ENCODE results near the gene PAK4. TPM values are rescaled to one million over a fixed set of nuclear protein-coding genes. Genes with fewer than 3 reads are reported as not detected.
A peak's percentile ranks its signal among the peaks of the same experiment; 100 is the strongest.
"Not testable (repeated sequence)": the region's sequence is repeated elsewhere in the genome, so short reads cannot be mapped to it uniquely, and the experiment has no call there.

The PAK4 gene
- polyA plus RNA-seq (ENCODE audit: insufficient read length in 4 of 4), result 10 to 100 TPM; 53.9 to 78.8 (median 56.0) TPM

DNA sequence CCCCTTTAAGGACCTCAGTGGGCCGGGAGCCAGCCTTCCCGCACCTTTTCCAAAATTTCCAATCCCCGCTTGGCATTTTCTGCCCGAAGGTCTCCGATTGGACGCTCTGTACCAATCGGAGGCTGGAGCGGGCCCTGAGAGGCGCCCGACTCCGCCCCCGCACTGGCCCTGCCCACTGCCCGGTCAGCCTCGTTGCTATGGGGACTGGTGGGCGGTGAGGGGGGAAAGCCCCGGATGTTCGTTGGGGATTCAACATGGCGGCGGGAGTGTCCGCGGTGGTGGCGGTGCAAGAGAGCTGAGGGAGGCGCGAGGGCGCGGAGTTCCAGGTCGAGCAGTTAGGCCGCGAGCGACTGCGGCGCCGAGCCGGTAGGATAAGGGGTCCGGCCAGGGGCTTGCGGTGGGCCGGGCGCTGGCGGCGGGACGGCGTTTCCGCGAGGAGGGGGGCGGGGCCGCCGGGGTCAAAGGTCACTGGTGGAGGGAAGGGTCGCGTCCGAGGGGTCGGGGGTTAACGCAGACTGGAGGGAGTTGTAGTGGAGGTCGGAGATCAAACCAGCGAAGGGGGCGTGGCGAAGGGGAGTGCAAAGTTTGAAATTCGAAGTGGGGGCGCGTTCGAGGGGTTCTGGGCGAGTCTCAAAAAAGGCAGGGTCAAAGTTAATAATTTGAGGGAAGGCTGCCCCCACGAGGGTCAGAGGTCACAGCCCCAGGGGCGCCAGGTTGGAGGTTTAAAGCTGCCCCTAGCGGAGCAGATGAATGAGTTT lies at the start of gene PAK4:
Gene PAK4, plus strand, starts transcription at position 233 of the 758 bp plus-strand sequence. CDS start 43,768 bp downstream, outside the sequence.
- peak; percentile 94 to 96 (median 95) for DNase-seq (ENCODE audit: low read depth in 4 of 4, low spot score in 3 of 4)

DNA sequence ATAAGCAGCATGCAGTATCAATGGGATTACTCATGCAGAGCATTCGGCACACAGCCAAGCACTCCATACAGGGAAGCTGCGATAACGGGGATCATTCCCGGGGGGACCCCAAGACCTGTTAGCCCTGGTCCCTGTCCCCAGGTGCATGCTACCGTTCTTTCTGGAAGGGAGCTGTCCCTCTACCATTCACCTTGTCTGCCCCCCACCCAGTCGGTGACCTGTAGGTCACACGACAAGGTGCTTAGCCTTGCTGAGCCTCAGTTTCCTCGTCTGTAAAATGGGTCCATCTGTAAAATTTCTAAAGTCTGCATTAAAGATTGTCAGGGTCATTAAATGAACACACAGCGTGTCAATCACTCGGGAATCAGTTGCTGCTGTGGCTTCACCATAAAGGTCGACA lies 48.3 kb upstream of the PAK4 start:
- no peak for DNase-seq (ENCODE audit: low read depth in 4 of 4, low spot score in 3 of 4)

DNA sequence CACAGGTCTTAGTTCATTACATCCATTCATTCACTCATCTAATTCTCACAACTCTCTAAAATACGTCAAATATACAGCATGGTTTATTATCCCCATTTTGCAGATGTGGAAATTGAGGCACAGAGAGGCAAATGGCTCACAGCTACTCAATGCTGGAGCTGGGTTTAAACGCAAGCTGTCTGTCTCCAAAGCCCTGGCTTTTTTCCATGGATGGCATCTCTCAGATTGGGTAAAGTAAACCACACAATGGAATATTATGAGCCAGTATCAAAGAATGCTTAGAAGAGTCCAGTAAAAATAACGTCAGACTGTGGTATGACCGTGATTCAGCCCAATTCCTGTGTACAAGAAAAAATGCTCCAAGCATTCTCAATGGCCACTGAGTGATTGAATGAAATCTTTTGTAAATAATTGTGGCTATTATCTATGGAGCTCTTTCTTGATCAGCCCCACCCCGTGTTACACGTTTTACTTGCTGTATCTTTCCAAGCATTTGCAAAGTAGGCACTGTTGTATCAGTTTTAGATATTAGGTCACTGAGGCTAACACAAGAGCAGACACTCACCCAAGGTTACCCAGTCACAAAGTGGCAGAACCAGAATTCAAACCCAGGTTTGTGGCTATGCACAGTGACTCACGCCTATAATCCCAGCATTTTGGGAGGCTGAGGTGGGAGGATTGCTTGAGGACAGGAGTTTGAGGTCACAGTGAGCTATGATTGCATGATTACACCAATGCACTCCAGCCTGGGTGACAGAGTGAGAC lies 47.0 kb upstream of the PAK4 start:
- no peak for DNase-seq (ENCODE audit: low read depth in 4 of 4, low spot score in 3 of 4)

DNA sequence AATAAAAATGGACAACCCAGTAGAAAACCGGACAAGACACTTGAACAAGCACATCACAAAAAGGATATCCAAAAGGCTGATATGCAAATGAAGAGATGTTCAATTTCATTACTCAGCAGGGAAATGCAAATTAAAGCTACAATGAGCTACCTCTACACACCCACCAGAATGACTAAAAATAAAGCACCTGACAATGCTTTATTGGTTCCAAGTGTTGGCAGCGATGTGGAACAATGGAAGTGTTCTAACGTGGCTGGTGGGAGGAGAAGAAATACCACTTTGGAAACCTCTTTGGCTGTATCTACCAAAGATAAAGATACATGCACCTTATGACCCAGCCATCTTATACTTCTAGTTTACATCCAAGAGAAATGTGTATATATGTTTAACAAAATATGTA lies 45.2 kb upstream of the PAK4 start:
- no peak for DNase-seq (ENCODE audit: low read depth in 4 of 4, low spot score in 3 of 4)

DNA sequence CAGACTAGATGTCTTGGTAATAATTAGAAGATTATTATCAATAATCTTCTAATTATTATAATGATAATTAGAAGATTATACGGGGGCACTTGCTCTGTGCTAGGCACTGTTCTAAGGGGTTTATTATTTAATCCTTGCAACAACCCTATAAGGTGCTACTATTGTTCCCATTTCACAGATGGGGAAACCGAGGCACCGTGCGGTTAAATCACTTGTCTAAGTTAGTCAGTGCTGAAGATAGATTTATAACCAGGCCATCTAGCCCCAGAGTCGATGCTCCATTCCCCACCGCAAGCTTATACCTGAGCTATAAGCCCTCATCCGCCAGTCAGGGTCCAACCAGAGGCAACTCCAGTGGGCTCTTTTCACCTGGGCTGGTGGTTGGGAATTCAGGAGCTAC lies 43.4 kb upstream of the PAK4 start:
- no peak for DNase-seq (ENCODE audit: low read depth in 4 of 4, low spot score in 3 of 4)

DNA sequence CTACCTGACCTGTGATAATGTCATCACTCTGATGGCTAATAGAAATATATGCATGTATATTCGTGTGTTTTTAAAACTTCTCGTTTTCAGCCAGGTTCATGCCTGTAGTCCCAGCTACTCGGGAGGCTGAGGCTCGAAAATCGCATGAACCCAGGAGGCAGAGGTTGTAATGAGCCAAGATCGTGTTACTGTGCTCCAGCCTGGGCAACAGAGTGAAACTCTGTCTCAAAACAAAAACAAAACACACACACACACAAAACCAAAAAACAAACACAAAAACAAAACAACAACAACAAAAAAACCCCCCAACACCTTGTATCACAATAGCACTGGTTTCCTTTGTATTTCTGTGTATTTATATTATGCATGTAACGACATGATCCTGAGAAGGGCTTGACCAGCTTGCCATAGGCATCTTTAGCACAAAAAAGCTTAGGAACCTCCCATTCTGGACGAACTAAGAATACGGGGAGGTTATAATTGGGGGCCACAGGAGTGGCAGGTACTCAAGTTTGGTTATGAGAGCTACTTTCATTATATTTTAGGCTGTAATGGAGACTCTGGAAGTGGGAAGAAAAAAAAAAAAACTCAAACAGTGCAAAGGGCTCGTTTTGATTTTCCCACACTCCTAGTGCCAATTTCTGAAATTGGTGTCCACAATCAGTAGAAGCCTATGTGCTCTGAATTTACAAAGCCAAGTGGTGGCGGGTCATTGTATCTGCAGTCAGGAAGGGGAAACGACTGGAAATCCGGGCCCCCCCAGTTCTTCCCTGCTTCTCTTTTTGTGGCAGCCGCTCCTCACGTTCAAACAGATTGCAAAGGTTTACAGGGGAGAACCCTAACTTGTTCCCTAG lies 42.6 kb upstream of the PAK4 start:
- DNase-seq (ENCODE audit: low read depth in 4 of 4, low spot score in 3 of 4), result no peak

DNA sequence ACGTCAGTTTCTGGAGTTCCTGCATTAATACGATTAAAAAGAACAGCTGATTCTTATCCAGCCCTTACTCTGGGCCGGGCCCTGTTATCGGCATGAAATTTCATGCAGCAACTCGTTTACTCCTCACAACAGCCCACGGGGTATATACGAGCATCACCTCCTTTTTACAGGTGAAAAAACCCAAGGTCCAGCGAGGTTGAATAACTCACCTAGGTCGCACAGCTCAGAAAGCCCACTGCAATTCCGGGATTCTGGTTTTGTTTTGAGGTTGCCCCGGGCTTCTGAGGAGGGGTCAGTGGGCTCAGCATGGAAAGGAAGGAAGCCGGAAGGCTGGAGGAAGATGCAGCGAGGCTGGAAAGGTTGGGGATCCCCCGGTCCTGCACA lies 42.0 kb upstream of the PAK4 start:
- DNase-seq (ENCODE audit: low read depth in 4 of 4, low spot score in 3 of 4), result no peak

DNA sequence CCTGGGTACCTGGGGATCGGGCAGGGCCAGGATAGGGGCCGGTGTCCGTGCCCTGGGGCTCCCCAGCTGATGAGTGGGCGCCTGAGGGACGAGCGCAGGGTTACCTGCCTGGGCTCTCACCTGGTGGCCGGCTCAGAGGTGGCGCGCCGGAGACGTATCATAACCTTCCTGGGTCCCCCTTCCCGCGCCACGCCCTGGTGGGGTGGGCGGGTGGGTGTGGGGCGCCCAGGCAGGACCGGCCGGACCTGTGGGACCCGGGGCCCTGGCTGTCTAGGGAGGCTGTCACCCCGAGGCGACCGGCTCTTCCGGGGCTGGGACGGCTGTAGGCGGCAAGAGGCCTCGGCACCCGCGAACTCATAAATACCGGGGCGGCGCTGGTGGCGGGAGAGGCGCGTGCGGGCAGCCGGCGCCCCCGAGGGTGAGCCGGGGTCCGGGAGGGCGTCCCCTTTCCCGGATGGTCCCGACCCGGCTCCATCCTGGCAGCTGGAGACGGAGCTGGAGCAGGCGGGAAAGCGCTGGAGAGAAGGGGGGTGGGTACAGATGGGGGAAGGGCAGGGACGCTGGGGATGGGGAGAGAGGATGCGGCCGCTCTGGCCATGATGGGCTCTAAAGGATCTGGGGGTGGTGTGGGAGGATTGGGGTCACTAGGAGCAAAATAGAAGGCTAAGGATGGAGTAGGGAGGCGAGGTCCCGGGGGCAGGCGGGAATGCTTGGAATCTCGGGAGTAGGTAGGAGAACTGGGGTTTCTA lies 41.4 kb upstream of the PAK4 start, which contains the start of gene ACP7:
Gene ACP7, plus strand, starts transcription at position 386 of the 749 bp plus-strand sequence. CDS start 902 bp downstream, outside the sequence.
- no peak for DNase-seq (ENCODE audit: low read depth in 4 of 4, low spot score in 3 of 4)

DNA sequence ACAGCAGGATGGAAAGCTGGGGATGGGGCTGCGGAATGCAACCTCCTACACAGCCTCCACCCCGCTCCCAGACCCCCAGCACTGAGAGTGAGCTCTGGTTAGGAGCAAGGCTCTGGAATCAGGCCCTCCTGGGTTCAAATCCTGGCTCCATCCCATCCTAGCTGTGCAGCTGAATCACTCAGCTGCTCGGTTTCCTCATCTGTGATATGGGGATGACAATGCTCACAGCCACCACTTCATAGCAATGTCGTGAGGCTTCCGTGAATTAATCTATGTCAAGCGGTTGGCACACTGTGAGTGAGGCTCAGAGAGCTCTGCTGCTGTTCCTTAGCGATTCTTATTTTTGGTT lies 40.9 kb upstream of the PAK4 start:
- DNase-seq (ENCODE audit: low read depth in 4 of 4, low spot score in 3 of 4), result no peak

DNA sequence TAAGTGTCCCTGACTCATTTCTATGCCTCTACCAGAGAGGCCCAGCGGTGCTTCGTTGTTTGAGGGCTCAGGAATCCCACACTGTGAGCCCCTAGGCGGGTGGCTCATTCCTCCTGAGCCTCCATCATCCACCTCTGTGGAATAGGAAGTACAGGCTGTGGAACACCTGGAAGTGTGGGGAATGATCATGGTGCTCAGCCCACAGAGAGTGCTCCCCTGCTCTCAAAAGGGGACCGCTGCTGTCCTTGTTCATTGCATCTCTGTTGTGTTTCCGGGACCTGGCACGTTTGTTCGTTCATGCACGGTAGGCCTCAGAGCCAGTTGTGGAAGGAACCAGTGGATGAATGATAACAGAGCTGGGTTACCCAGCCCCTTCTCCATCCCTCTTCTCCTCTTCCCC lies 40.2 kb upstream of the PAK4 start:
- no peak for DNase-seq (ENCODE audit: low read depth in 4 of 4, low spot score in 3 of 4)

DNA sequence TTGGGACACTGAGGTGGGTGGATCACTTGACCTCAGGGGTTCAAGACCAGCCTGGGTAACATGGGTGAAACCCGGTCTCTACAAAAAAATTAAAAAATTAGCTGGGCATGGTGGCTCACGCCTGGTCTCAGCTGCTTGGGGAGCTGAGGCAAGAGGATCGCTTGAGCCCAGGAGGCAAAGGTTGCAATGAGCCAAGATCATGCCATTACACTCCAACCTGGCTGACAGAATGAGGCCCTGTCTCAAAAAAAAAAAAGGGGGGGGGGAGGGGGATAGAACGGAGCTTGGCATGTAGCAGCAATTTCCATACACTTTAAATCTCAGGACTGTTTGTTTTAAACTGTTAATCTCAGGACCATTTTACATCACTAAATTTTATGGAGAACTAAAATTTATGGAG lies 39.2 kb upstream of the PAK4 start:
- no peak for DNase-seq (ENCODE audit: low read depth in 4 of 4, low spot score in 3 of 4)

DNA sequence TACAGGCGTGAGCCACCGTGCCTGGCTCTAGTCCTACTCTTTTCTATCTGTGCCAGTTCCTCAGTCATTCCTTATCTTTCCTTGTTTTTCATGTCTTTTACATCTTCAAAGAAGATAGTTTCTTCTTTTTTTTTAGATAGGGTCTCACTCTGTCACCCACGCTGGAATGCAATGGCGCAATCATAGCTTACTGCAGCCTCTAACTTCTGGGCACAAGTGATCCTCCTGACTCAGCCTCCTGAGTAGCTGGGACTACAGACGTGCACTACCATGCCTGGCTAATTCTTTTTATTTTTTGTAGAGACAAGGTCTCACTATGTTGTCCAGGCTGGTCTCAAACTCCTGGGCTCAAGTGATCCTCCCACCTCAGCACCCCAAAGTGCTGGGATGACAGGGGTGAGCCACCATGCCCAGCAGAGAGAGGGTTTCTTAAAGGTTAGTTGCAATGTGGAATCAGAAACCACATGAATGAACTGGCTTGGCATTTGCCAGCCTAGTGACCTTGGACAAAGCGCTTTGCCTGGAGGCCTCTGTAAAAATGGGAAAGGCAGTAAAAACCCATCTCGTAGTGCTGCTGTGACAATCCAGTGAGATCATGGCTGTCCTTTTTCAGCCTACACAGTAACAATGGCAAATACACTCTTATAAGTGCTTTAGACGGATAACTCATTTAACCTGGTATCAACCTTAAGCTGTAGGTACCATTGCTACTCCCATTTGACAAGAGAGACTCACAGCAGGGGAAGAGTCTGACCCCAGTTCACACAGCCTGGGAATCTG lies 37.5 kb upstream of the PAK4 start:
- DNase-seq (ENCODE audit: low read depth in 4 of 4, low spot score in 3 of 4), result no peak

DNA sequence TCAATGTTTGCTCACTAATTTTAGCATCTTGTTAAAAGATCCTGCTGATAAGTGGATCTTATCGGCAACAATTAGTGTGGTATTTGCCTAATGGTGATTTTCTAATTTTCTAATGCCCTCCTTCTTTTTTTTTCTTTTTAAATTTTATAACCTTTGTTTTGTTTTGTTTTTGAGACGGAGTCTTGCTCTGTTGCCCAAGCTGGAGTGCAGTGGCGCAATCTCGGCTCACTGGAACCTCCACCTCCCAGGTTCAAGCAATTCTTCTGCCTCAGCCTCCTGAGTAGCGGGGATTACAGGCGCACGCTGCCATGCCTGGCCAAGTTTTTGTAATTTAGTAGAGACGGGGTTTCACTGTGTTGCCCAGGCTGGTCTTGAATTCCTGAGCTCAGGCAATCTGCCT lies 35.6 kb upstream of the PAK4 start:
- DNase-seq (ENCODE audit: low read depth in 4 of 4, low spot score in 3 of 4), result not testable (repeated sequence)

DNA sequence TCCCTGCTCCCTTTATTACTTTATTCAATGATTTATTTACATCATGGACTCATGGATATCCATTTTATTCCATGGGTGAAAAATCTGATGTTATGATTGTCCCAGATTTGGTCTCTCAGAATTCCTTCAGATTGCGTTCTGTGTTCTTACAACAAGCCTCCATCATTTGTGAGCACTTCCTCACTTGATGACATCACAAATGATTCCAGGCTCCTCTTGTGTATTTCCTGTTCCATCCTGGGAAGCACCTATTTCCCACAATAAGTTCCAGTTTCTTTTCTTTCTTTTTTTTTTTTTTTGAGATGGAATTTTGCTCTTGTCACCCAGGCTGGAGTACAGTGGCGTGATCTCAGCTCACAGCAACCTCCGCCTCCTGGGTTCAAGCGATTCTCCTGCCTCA lies 34.7 kb upstream of the PAK4 start:
- no peak for DNase-seq (ENCODE audit: low read depth in 4 of 4, low spot score in 3 of 4)

DNA sequence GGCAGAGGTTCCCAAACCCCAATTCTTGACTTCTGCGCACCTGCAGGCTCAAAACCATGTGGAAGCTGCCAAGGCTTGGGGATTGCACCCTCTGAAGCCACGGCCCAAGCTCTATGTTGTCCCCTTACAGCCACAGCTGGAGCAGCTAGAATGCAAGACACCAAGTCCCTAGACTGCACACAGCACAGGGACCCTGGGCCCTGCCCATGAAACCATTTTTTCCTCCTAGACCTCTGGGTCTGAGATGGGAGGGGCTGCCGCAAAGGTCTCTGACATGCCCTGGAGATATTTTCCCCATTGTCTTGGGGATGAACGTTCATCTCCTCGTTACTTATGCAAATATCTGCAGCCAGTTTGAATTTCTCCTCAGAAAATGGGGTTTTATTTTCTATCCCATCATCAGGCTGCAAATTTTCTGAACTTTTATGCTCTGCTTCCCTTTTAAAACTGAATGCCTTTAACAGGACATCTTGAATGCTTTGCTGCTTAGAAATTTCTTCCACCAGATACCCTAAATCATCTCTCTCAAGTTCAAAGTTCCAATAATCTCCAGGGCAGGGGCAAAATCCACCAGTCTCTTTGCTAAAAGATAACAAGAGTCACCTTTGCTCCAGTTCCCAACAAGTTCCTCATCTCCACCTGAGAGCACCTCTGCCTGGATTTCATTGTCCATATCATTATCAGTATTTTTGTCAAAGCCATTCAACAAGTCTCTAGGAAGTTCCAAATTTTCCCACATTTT lies 29.6 kb upstream of the PAK4 start:
- DNase-seq (ENCODE audit: low read depth in 4 of 4, low spot score in 3 of 4), result not testable (repeated sequence)

DNA sequence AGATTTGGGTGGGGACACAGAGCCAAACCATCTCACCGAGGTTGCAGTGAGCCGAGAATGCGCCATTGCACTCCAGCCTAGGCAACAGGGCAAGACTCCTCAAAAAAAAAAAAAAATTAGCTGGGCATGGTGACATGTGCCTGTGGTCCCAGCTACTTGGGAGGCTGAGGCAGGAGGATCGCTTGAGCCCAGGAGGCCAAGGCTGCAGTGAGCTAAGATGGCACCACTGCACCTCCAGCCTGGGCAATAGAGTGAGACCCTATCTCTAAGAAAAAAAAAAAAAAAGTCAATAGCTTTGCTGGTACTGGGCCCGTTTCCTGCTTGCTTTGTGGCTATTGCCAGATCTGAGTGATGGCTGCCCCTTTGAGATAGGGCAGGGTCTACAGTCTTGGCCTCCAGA lies 28.3 kb upstream of the PAK4 start:
- no peak for DNase-seq (ENCODE audit: low read depth in 4 of 4, low spot score in 3 of 4)

DNA sequence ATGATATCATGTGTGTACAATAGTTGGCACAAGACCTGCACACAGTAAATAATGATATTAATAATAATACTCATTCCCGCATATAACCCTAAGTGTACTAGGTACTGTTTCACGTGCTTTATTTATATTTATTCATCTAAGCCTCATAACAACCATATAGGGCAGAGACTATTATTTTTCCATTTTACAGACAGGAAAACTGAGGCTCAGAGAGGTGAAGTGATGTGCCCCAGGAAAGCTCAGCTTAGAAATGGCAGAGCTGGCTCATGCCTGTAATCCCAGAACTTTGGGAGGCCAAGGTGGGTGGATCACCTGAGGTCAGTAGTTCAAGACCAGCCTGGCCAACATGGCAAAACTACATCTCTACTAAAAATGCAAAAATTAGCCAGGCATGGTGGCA lies 27.9 kb upstream of the PAK4 start:
- no peak for DNase-seq (ENCODE audit: low read depth in 4 of 4, low spot score in 3 of 4)

DNA sequence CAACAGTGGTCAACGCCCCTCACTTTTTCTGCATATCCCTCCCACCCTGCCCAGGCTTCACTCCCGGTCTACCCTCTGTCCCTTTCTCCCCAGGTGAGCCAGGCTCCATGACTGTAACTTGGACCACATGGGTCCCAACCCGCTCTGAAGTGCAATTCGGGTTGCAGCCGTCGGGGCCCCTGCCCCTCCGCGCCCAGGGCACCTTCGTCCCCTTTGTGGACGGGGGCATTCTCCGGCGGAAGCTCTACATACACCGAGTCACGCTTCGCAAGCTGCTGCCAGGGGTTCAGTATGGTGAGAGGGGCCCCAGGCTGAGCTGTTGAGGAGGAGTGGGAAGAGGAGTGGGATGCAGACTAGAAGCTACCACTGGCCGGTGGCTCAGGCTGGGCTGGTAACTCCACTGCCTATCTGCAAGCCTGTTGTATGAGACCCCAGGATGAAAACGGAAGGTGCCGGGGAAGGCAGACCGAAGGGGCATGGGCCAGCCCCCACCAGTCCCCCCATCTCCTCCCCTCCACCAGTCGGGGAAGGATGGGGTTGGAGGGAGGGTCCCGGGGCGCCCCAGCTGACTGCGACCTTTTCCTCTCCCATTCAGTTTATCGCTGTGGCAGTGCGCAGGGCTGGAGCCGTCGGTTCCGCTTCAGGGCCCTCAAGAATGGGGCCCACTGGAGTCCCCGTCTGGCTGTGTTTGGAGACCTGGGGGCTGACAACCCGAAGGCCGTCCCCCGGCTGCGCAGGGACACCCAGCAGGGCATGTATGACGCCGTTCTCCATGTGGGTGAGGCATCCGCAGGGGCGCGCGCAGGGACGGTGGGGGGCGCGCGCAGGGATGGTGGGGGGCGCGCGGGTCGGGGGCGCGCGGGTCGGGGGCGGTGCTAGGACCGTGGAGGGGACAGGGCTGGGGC lies 27.0 kb upstream of the PAK4 start:
- DNase-seq (ENCODE audit: low read depth in 4 of 4, low spot score in 3 of 4), result no peak

Data from right renal pelvis (tissue), 4 donors.